Right lobe of liver (tissue), 6 donors: ENCODE results near the gene MICA. TPM values are rescaled to one million over a fixed set of nuclear protein-coding genes. Genes with fewer than 3 reads are reported as not detected.
A peak's percentile ranks its signal among the peaks of the same experiment; 100 is the strongest.
"Not testable (repeated sequence)": the region's sequence is repeated elsewhere in the genome, so short reads cannot be mapped to it uniquely, and the experiment has no call there.

Source experiments
- ATAC-seq, 4 donors: fragments of 200-7000 bp; cut with Tn5 transposase; one replicate each; pipeline ENCODE4 v1.9.1; 2020; ENCODE audit warnings: mild to moderate bottlenecking in 4 of 4, moderate library complexity in 4 of 4
- DNase-seq, 3 donors: peaks; one replicate each; pipeline ENCODE4 v3.0.0-alpha.2; 2020
- H3K27ac ChIP-seq, 3 donors: fragments of 200-600 bp; one replicate each; pipeline ENCODE4 v1.8.0; 2022
- H3K27me3 ChIP-seq, 2 donors: fragments of 200-600 bp; one replicate each; pipeline ENCODE4 v1.8.0; 2022
- H3K36me3 ChIP-seq, 4 donors: fragments of 200-600 bp; sonication (generic) in 1 of 4; one replicate each; pipeline versions ENCODE4 v1.5.1 to v1.8.0; 2017 to 2022; ENCODE audit warnings: control low read depth in 1 of 4
- H3K4me1 ChIP-seq, 4 donors: fragments of 200-600 bp; sonication (generic) in 1 of 4; one replicate each; pipeline versions ENCODE4 v1.5.1 to v1.8.0; 2017 to 2022; ENCODE audit warnings: control low read depth in 1 of 4
- H3K4me3 ChIP-seq, 3 donors: fragments of 200-600 bp; one replicate each; pipeline ENCODE4 v1.8.0; 2022
- H3K9me3 ChIP-seq, 4 donors: fragments of 200-600 bp; sonication (generic) in 1 of 4; one replicate each; pipeline versions ENCODE4 v1.5.1 to v1.8.0; 2017 to 2022; ENCODE audit warnings: control low read depth in 1 of 4
- CTCF ChIP-seq, 4 donors: fragments of 200-600 bp in 3 of 4; fragments of 450-650 bp in 1 of 4; IDR thresholded peaks; one replicate each; pipeline versions ENCODE4 v1.5.1 to v1.8.0; 2016 to 2022; ENCODE audit warnings: antibody characterized with exemption in 4 of 4, mild to moderate bottlenecking in 2 of 4
- POLR2A ChIP-seq: fragments of 450-650 bp; IDR thresholded peaks from one replicate; pipeline ENCODE4 v1.6.1; 2017; ENCODE audit warnings: antibody characterized with exemption, mild to moderate bottlenecking
- WGBS: methylation state at CpG from one replicate; pipeline ENCODE4 v1.1.6; 2018; ENCODE audit warnings: low coverage, low lambda C conversion rate; ENCODE audit not compliant: insufficient coverage; ENCODE audit errors: missing lambda C conversion rate; 5-methylcytosine and 5-hydroxymethylcytosine counted together
- intact Hi-C, 2 donors: fragments of 100-400 bp; cut with DNase I; formaldehyde crosslinking; loops; one replicate each; pipeline versions ENCODE4 v1.11.2 to v1.14.1; 2022
- total RNA-seq, 6 experiments: library from RNA; depleted of rRNA in 2 of 6; stranded (reverse); fragments of >200 nt in 2 of 6; fragmentation: NEBNext Ultra II Directional in 3 of 6; extraction: Animal tissue kit (Norgen Biotek cat#: 25700) in 3 of 6; gene quantifications; one replicate each; pipeline versions ENCODE4 v1.1.0 to v1.2.4, GENCODE V29; 2016 to 2023
- donor health status: DM: no; HTN: yes; CAD: no.
- donor health status: DM: no; HTN: no; CAD: no.
- donor health status: DM: no; HTN: no; CAD: no.
- donor health status: DM: no; HTN: yes; CAD: no.
- donor health status: DM: no; HTN: yes; CAD: no.

Gene MICA
- total RNA-seq, 6 experiments from 2014 or later = 2.5 to 10.9 (median 6.1) TPM

GRCh38 chr6:31402324-31403282 lies 792 bp upstream of the MICA start:
- no peaks in the 10 kb centered on the region for H3K27me3 ChIP-seq
- ATAC-seq (peak; percentile 0 to 8 (median 1)), DNase-seq (no peak)
- H3K9me3 ChIP-seq = no peaks in the 10 kb centered on the region
- no peaks in the 10 kb centered on the region for H3K36me3 ChIP-seq
- WGBS = 12% methylated on average over 18 of the region's 27 CpGs
- H3K4me1 ChIP-seq = peaks cover 0 to 35% (median 15%) of the 10 kb centered on the region in 4 donors
- peak overlapping the region; percentile 62 to 71 (median 63) for H3K4me3 ChIP-seq
- peak overlapping the region; percentile 58 to 83 (median 64) for H3K27ac ChIP-seq
- no peak for TF ChIP-seq CTCF (IDR thresholded peaks at IDR 0.05)
- TF ChIP-seq POLR2A = no peak
- intact Hi-C loops = no loop called here

GRCh38 chr6:31404061-31404364 lies 618 bp downstream of the MICA start:
- H3K4me3 ChIP-seq = peak overlapping the region; percentile 62 to 71 (median 63)
- intact Hi-C loops, H3K9me3 ChIP-seq, H3K36me3 ChIP-seq, ATAC-seq, H3K27me3 ChIP-seq: not testable (repeated sequence)
- DNase-seq = peak in 1 of 3 donors; percentile 61
- peak overlapping the region in 1 of 3 donors; percentile 83 for H3K27ac ChIP-seq
- 15% methylated on average over 7 of the region's 13 CpGs for WGBS
- peaks cover 0 to 31% (median 15%) of the 10 kb centered on the region in 4 donors for H3K4me1 ChIP-seq

- intact Hi-C loops = no loop called here
- WGBS = 61% methylated on average over 5 of the region's 5 CpGs
- H3K27me3 ChIP-seq = no peaks in the 10 kb centered on the region
- ATAC-seq (no peak), DNase-seq (no peak)
- no peak overlapping the region for H3K4me3 ChIP-seq
- no peak overlapping the region for H3K27ac ChIP-seq
- H3K9me3 ChIP-seq = no peaks in the 10 kb centered on the region
- H3K4me1 ChIP-seq = peaks cover 0 to 28% (median 14%) of the 10 kb centered on the region in 4 donors
- TF ChIP-seq POLR2A (no peak), CTCF (IDR thresholded peaks at IDR 0.05) (no peak)
- peaks cover 0 to 1% (median under 1%) of the 10 kb centered on the region in 4 donors for H3K36me3 ChIP-seq
These were observed 2.6 kb downstream of the MICA start for GRCh38 chr6:31405996-31406395.

DNA sequence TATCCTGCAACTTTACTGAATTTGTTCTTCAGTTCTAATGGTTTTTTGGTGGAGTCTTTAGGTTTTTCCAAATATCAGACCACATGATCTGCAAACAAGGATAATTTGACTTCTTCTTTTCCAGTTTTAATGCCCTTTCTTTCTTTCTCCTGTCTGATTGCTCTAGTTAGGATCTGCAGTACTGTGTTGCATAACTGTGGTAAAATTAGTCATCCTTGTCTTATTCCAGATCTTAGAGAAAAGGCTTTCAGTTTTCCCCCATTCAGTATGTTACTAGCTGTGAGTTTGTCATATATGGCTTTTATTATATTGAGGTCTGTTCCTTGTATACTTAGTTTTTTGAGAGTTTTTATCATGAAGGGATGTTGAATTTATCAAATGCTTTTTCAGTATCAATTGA lies 4.3 kb downstream of the MICA start:
- intact Hi-C loops = no loop called here
- H3K27ac ChIP-seq = no peak overlapping the region
- no peaks in the 10 kb centered on the region for H3K9me3 ChIP-seq
- DNase-seq = no peak
- peaks cover 0 to 11% (median 5%) of the 10 kb centered on the region in 4 donors for H3K4me1 ChIP-seq
- no peak overlapping the region for H3K4me3 ChIP-seq
- no peaks in the 10 kb centered on the region for H3K27me3 ChIP-seq
- peaks cover 0 to 18% (median 8%) of the 10 kb centered on the region in 4 donors for H3K36me3 ChIP-seq
- no peak for ATAC-seq
- TF ChIP-seq CTCF (IDR thresholded peaks at IDR 0.05) (no peak), POLR2A (no peak)

- 79% methylated on average over 3 of the region's 8 CpGs for WGBS
- no peaks in the 10 kb centered on the region for H3K4me1 ChIP-seq
- DNase-seq (no peak), ATAC-seq (no peak)
- H3K36me3 ChIP-seq = peaks cover 0 to 51% (median 22%) of the 10 kb centered on the region in 4 donors
- intact Hi-C loops = no loop called here
- no peak overlapping the region for H3K27ac ChIP-seq
- no peaks in the 10 kb centered on the region for H3K9me3 ChIP-seq
- no peak overlapping the region for H3K4me3 ChIP-seq
- TF ChIP-seq CTCF (IDR thresholded peaks at IDR 0.05) (no peak), POLR2A (no peak)
- no peaks in the 10 kb centered on the region for H3K27me3 ChIP-seq
These were observed 9.1 kb downstream of the MICA start for GRCh38 chr6:31412506-31412905.

DNA sequence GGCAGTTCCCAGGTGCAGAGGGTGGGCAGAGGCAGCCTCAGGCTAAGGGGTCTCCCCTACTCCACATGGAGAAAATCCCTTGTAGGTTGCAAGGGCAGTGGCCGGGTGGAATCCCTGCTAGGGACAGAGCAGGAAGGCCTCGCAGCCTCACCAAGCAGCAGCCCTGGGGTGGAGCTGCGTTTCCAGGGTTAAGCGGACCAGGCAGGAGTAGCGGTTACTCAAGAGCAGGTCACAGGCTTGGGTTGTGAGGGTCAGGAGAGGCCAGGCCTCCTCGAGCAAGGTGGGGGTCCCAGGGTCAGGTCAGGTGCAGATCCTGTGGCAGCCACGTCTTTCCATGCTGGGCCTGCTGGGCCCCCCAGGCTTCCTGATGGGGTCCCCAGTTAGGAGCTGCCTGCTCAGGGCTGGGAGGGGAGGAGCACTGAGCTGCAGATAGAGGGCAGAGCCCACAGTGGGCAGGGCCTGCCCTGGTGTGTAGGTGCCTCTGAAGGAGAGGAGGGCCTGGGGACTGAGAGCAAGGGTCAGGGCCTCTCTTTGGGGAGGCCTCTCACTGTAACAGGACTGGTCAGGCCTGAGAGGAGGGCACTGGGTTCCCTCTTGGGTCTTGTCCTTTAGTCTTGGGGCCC lies 10.9 kb downstream of the MICA start:
- ATAC-seq = peak in 1 of 4 donors; percentile 43
- intact Hi-C loops, H3K4me3 ChIP-seq, H3K27ac ChIP-seq, H3K27me3 ChIP-seq, H3K4me1 ChIP-seq, DNase-seq, H3K9me3 ChIP-seq: not testable (repeated sequence)
- 30% methylated on average over 2 of the region's 7 CpGs for WGBS
- H3K36me3 ChIP-seq = peaks cover 0 to 51% (median 22%) of the 10 kb centered on the region in 4 donors
